NCI-H2227 (cell line): ENCODE results near the gene GAS6.
"Not testable (repeated sequence)": the region's sequence is repeated elsewhere in the genome, so short reads cannot be mapped to it uniquely, and the experiment has no call there.

Experiments
- DNase-seq: peaks from one replicate; lab custom pipeline; 2025; ENCODE audit not compliant: unreplicated experiment; lab: John Stamatoyannopoulos, UW

Gene GAS6

DNA sequence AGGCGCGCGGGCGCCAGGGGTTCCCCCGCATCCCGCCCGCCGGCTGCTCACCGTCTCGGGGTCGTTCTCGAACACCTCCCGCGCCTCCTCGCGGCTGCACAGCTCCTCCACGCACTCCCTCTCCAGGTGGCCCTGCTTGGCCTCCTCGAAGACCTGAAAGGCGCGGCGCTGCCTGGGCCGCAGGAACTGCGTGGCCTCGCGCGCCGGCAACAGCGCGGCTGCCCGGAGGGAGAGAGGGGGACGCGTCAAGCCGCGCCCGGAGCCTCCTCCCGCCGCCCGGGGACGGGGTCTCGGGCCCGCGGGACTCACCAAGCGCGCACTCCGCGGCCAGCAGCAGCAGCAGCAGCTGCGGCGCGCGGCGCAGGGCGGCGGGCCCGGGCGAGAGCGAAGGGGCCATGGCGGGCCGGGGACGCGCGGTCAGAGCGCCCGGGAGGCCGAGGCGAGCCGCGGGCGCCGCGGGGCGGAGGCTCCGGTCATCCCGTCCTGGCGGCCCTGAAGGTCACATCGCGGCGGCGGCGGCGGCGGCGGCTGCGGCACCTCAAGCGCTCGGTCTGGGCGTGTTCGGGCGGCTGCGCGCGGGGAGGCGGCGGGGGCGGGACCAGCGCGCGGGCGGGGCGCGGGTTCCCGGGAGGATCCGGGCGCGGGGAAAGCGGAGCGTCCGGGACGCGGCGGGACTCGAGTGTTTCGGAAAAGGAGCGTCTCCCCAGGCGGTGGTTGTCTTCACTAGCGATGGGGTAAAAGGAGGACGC lies at the start of gene GAS6:
Gene GAS6 (minus strand): TSS at position 553 of the 749 bp plus-strand sequence. CDS start 156 bp downstream, at position 397.
- peak; percentile 44 for DNase-seq

GRCh38 chr13:113913408-113913807 lies 49.5 kb upstream of the GAS6 start:
- DNase-seq: not testable (repeated sequence)

- no peak for DNase-seq
Observed at GRCh38 chr13:113912596-113912995, 48.7 kb upstream of the GAS6 start.

GRCh38 chr13:113907635-113908617 lies 44.0 kb upstream of the GAS6 start:
- DNase-seq: no peak

GRCh38 chr13:113906571-113906970 lies 42.7 kb upstream of the GAS6 start:
- no peak for DNase-seq

- no peak for DNase-seq
Observed at GRCh38 chr13:113905942-113906341, 42.1 kb upstream of the GAS6 start.

DNA sequence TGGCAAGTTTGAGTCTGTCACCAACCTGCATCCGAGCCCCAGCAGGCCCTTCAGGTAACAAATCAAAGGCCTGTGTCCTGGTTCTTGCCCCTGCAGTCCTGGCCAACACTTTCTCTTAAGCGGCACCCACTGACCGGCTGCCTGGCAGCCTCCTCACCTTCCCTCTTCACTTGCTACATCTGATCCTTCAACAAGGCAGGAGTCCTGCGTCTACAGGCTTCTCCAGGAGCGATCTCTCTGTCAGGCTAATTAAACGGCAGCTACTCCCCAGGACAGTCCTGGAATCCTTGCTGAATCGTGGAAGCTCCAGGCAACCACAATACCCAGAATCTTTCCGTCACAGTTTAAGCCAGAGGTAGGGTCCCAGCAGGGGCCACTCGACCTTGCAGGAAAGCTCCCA lies 41.1 kb upstream of the GAS6 start:
- DNase-seq: no peak

DNA sequence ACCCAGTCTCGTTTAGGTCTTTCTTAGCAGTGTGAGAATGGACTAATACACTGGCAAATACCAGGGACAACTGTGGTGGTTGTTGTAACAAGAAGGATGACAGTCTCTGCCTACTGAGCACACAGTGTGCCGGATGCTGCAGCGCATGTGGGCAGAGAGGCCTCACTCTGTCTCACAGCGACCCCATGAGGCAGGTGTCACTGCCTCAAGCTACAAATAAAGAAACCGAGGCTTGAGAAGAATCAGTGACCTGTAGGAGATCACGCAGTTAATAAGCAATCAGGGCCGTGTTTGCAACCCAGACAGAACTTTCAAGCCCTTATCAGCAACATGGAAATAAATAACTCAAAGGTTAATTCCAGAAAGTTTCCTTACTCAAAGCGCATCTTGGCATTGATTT lies 40.5 kb upstream of the GAS6 start:
- DNase-seq: no peak

GRCh38 chr13:113903912-113904311 lies 40.0 kb upstream of the GAS6 start:
- DNase-seq: no peak

GRCh38 chr13:113902986-113903775 lies 39.3 kb upstream of the GAS6 start:
- no peak for DNase-seq

GRCh38 chr13:113902481-113902880 lies 38.6 kb upstream of the GAS6 start:
- no peak for DNase-seq

GRCh38 chr13:113901642-113902041 lies 37.8 kb upstream of the GAS6 start:
- no peak for DNase-seq

DNA sequence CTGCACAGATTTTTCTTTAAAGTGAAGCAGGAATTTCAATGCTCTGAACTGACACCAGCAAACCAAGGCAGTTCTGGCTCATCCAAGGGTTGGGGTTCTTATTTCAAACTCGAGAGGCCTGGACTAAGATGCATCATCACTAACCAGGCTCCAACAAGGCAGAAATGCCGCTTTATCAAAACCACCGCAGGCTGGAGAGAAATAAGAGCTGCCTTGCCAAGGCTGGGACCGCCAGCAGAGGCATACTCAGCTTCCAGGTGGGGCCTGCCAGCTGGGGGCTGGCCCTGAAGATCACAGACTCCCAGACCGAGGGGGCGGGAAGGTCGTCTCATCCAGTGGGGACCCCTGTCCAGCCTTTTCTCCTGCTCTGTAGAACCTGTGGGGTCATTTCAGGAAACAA lies 37.4 kb upstream of the GAS6 start:
- DNase-seq: no peak

- no peak for DNase-seq
Observed at GRCh38 chr13:113900646-113901045, 36.8 kb upstream of the GAS6 start.

GRCh38 chr13:113898391-113898790 lies 34.5 kb upstream of the GAS6 start:
- DNase-seq: no peak

- no peak for DNase-seq
Observed at GRCh38 chr13:113897966-113898365, 34.1 kb upstream of the GAS6 start.

DNA sequence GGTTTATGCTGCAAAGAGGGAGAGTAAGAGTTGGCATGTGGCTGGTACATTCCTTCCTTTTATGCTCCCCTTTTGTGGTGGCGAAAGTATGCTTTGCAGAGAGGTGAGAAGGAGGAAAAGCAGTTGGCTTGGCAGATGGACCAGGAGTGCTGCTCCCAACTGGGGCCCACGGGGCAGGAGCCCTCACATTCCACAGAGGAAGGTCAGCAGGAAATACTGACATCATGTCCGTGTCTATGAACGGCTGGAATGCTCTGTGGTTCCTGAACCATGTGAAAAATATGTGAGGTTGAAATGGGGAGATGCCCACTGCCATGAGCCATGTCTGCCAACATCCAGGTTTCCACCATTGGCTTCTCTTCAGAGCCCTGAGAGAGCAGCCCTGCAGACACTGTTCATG lies 33.3 kb upstream of the GAS6 start:
- DNase-seq: no peak

- no peak for DNase-seq
Observed at GRCh38 chr13:113895436-113895835, 31.6 kb upstream of the GAS6 start.

DNA sequence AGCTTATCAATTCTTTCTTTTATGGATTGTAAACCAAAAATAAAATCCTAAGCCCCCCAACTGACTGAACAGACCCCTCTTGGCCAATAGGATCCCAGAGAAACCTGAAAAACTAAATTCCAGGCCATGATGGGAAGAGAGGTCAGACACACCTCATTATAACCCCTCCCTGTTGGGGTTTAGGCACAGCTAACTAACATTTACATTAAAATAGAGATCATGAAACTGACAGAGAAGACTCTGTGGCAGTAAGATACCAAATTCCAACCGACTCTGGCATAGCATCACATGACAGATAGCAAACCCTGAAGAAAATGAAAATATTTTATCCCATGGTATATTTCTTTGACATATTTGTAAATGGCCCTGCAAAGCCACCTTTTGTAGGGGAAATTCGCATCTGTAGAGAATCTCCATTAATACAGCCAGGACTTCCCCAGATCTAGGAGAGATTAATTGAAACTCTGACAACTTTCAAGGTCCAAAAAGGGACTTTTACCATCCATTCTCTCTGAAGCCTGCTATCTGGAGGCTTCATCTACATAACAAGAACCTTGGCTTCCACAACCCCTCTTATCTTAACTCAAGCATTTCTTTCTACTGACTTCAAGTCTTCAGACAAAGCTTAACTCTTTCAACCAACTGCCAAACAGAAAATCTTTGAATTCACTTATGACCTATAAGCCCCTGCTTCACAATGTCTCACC lies 27.1 kb upstream of the GAS6 start:
- DNase-seq: no peak

DNA sequence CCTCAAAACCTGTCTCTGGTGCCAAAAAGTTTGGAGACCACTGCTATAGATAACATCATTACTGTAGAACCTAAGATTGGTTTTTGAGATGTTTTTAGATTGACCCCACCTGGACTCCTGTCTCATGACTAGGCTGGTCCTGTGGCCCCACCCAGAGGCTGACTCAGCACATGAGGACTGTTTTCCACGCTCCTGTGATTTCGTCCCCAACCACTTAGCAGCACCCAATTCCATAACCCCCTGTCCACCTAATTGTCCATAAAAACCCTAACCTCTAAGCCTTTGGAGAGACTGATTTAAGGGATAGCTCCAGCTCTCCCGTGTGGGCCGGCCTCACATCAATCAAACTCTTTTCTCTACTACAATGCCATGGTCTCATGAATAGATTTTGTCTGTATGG lies 25.6 kb upstream of the GAS6 start:
- no peak for DNase-seq
